GM18873 (cell line): ENCODE results near the gene CACNA2D1.
"Not testable (repeated sequence)": the region's sequence is repeated elsewhere in the genome, so short reads cannot be mapped to it uniquely, and the experiment has no call there.

Experiments
- ATAC-seq: cut with Tn5 transposase; IDR thresholded peaks from one replicate; pipeline ENCODE4 v1.9.1; 2021; ENCODE audit warnings: mild to moderate bottlenecking, moderate library complexity, moderate number of reproducible peaks; ENCODE audit not compliant: unreplicated experiment, low FRiP score

Gene CACNA2D1

DNA sequence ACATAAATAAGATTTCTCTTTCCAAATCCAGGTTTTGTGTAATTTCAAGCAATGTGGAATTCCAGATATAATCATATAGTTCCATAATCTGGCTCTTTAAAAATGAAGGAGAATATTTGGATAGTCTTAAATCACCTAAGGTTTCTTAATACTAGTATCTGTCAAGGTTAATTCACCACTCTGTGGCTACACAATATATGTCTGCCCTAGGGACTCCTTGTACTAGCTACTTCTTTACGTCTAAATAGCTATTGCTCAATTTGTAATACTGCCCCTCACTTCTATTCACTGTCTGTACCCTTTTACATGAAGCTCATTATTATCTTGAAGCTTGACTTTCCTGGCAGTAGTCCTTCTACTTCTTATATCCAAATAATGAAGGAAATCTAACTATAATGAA lies 47.2 kb downstream of the CACNA2D1 start:
- no peak for ATAC-seq

GRCh38 chr7:82395147-82395546 lies 48.4 kb downstream of the CACNA2D1 start:
- ATAC-seq: no peak

- no peak for ATAC-seq
Measured at GRCh38 chr7:82393840-82394220, 49.7 kb downstream of the CACNA2D1 start.

DNA sequence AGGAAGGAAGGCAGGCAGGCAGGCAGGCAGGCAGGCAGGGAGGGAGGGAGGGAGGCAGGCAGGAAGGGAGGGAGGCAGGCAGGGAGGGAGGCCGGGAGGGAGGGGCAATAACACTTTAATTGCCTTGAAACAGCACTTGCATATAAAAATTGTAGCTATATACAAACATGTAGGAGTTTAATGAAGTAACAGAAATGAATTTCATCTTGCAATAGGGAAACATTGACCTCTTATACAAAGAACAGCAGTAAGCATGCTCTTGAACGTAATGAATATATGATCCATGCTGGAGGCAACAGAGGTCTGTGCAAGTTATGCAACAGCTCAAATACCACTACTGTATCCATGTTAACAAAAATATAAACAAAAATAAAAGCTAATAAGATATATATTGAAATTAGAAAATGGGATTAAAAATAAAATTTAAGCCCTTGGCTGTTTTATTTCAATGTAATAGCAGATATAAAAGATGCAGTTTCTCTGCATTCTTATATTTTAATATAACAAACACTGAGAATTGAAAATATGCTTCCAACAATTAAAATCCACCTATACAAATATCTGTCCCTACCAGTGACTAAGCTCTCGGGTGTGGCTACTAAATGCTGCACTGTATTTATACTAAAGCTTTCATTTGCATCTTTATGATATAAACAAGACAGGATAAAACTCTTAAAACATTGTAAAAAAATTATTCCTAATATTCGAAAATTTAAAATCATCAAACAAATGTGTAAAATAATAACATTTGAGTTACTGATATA lies 50.3 kb downstream of the CACNA2D1 start:
- ATAC-seq: no peak

DNA sequence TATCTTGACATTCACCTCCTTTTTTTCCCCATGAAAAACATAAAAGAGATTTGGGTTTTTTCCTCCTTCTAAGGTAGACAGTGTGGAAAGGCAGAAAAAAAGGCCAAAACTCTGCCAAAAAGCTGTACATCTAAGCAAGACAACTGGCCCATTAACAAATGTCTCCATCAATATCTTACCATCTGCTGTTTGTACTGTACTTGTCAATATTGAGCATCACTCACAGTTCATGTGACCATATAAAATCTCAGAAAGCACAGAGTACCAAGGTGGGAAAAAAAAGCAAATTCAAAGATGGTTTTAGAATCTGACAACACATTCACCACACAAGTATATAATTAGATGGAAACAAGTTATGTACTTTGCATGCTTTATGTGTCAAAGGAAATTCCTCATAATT lies 52.6 kb downstream of the CACNA2D1 start:
- no peak for ATAC-seq

- no peak for ATAC-seq
Measured at GRCh38 chr7:82389876-82390275, 53.7 kb downstream of the CACNA2D1 start.

DNA sequence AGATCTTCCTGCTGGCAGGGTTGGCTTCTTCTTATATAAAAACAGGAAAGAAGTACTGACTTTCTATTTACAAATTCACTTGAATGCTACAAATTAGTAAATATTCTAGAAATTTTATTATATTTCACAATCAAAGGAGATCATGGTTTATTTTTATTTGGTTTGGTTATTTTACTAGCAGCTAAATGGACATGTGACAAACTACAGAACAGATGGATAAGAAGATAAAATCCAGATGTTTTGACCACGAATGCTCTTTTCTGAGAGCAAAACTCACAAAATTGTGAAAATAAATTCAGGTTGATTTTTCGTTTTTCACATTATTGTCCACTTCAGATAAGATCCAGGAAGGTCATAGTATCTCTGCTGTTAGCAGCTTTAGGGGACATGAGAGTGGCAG lies 55.4 kb downstream of the CACNA2D1 start:
- ATAC-seq: no peak

- not testable (repeated sequence) for ATAC-seq
Measured at GRCh38 chr7:82386571-82386970, 57.0 kb downstream of the CACNA2D1 start.

DNA sequence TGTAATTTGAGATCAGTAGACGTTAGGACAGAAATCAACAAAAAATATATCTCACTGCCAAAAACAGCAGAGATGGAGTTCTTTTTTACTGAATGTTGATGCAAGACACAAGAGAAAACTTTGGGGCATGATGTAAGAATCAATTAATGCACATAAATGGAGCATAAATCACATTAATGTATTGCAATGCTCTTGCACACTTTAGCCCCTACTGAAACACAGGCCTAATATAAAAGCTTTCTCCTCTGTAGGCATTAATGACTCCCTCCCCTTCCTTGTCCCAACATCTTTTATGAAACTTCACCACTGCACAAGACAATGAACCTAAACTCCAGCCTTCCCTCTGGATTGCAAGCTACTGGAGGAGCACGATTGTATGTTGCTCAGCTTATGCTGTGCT lies 58.8 kb downstream of the CACNA2D1 start:
- ATAC-seq: no peak

DNA sequence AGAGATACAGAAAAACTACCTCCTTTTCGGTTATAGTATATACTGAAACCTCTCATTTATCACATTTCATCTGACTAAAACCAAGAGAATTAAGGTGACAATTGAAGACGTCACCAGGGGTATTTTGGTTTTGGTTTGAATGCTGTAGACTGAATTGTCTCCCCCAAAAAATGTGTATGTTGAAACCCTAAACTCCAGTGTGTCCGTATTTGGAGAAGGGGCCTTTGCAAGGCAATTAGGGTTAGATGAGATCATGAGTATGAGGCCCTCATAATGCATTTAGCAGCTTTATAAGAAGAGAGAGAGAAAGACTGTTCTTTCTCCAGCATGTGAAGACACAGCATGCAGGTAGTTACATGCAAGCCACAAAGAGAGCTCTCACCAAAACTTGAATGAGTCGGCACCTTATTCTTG lies 59.5 kb downstream of the CACNA2D1 start:
- ATAC-seq: no peak

GRCh38 chr7:82382276-82382675 lies 61.3 kb downstream of the CACNA2D1 start:
- no peak for ATAC-seq

- ATAC-seq: no peak
Measured at GRCh38 chr7:82376739-82377138, 66.8 kb downstream of the CACNA2D1 start.

DNA sequence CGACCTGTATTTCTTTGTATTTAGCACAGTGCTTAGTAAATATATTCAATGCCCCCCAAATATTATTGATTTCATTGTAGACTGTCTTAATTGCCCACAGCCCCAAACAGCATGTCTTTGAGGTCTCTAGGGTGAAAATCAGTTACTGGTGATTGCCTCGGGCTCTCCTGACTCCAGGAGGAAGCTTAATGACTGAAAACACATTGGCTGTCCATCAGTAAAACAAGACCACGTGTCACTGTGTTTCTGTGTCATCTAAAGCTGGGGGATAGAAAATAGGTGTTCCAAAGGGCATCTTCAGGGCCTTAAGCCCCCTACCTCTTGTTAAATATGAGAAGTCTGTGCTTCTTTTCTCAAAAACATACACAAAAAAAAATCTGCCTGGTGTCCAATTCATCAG lies 67.9 kb downstream of the CACNA2D1 start:
- no peak for ATAC-seq

DNA sequence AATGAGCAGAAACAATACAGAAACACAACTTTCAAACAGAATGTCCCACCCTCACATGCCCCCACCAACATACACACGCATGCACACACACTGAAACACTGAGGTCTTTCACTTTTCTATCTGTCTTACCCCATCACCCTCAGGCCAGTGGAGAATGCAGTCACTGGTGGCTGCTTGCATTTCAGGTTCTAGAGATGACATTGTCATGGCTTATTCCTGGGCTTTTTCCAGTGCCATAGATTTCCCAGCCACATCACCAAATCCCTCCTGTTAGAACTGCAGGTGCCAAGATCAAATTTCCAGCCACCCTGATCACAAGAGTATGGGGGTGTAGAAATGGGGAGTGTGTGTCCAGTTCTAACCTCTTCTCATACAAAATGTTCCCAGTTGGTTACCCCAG lies 68.4 kb downstream of the CACNA2D1 start:
- no peak for ATAC-seq

GRCh38 chr7:82373926-82374635 lies 69.5 kb downstream of the CACNA2D1 start:
- no peak for ATAC-seq

GRCh38 chr7:82364671-82365070 lies 78.9 kb downstream of the CACNA2D1 start:
- ATAC-seq: no peak

GRCh38 chr7:82364048-82364447 lies 79.5 kb downstream of the CACNA2D1 start:
- ATAC-seq: no peak

DNA sequence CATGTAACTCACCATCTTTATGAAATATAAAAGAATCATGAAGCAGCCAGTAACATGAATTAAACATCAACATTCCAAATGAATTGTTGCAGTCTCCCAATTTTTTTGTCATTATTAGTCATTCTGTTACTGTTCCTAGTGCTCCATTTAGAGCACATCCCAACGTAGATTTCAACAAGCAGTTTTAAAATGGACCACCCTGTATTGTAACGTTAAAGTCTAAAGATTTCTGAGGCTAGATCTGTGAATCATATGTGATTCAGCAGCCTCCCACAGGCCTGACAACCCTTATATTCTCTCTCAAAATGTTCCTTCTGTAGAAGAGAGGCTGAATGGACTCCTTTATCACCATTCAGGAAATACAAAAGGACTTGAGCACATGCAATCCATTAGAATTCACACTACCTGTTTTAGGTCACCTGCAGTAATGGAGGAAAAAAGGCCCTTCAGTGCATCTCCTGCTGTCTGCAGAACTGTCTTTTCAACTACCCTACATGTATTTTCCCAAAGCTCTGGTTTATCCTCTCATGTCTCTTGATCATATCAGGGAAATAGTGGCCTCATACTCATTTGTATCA lies 81.4 kb downstream of the CACNA2D1 start:
- no peak for ATAC-seq

DNA sequence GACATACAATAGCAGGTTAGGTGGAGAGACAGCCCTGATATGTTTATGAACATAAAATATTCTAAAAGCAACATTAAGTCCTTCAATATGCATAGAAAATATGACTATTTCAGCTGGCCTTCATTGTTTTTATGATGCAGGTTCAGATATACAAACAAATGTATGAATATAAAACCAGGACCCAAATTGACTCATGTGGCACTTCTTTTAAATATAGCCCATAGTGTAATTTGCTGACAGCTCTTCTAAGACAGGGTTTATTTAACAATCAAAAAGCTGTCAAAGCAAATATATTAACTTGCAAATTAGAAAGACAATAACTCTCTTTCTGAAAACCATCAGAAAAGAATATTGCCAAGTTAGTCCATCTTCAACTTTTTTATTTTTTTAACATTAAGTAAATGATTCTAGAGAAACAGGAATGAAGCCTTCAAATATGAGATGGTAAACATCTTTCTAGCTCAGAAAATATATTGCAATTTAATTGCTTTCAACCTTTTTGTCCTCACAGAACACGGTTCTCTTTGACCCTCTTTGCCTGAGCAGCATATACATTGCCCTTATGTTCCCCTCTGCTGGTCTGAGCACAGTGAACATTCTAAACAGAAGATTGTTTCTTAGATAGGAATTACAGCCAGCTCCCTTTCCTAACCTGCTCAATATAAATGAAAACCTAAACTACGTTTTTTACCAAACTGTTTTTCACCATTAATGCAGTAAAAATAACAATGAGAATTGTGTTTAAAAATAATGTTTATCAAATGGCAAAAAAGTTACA lies 82.8 kb downstream of the CACNA2D1 start:
- no peak for ATAC-seq

- ATAC-seq: no peak
Measured at GRCh38 chr7:82359426-82359825, 84.2 kb downstream of the CACNA2D1 start.

GRCh38 chr7:82358923-82359322 lies 84.7 kb downstream of the CACNA2D1 start:
- no peak for ATAC-seq
